SKM-1 (cell line): ENCODE results near the gene GRM8.

Experiments used
- DNase-seq: peaks from one replicate; lab custom pipeline; 2025; ENCODE audit not compliant: unreplicated experiment; lab: John Stamatoyannopoulos, UW

GRM8 gene

DNA sequence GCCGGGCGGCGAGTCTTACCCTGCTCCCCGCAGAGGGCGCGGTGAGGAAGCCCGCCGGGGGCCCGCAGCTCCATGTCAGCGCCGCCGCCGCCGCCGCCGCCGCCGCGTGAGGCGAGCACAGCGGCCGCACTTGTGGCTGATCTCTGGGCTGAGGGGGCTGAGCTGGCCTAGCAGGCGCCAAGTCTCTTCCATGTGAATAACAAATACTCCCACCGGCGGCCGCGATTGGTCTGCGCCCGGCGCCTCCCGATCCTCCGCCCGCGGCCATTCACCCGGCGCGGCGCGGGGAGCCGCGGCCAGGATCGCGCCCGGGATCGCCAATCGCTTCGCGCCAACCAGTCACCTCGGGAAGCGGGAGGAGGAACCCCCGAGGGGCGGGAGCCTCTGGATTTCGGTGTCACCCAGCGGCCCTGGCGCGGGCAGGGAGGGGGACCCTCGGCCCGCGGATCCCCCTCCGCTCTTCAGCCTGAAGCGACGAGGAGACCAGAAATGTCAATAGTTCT, at the start of gene GRM8:
Gene GRM8 (minus strand): TSS at position 164 of the 503 bp plus-strand sequence.
- DNase-seq: no peak

DNA sequence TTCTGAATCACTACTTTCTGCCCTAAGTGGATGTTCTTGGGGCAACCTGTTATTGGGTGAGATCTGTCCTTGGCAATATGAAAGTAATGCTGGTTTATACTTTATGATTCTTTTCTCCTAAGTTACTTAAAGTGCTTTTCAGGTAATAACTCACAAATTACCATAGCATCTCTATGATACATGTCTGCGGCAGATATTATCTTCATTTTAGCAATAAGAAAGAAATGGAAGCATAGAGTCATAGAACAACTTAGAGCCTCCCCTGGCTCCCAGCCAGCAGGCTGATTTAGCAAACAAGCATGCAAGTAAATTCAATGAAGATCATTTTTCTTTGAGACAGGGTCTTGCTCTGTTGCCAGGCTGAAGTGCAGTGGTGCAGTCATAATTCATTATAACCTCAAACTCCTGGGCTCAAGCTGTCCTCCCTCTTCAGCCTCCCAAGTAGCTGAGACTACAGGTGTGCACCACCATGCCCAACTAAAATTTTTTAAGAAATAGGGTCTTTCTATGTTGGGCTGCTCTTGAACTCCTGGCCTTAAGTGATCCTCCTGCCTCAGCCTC, 38.1 kb upstream of the GRM8 start:
- DNase-seq: no peak

DNA sequence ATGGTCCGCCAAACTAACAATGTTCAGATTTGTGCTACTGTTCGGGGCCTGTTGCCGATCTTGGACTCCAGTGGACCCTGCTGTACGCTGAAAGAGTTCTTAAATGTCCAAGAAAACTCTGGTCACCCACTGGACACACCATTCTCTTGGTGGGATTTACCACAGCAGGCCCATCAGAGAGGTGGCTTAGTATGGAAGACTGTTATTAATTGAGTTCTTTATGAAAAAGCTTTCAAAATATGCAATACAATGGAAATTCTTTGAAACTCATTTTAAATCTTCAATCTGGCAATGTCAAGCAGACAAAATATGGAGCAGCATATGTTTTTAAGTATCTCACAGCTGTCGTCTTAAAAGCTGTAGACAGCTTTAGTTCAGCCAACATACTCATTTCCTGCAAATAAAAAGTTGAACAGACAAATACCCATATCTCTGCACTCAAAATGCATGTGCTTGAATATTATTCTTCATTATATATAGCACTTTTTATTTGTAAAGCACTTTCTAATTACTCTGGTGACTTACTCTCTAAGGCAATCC, 37.4 kb upstream of the GRM8 start:
- no peak for DNase-seq

DNA sequence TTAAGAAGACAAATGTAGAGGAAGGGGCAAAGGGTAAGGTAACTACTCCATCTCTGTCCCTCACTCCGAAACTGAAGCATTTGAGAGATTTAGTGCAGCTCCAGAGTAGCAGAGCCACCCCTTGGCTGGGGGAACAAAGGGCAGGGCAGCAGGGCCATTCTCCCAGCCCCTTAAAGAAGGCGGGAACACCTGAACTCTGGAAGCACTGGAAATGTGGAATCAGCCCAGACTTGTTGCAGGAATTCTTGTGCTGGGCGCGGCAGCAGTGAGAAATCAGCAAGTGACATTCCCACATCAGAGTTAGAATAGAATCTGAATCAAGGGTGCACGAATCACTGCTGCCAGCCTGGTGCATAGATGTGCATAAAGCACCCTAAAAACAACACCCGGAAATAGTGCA, 34.4 kb upstream of the GRM8 start:
- DNase-seq: no peak

DNA sequence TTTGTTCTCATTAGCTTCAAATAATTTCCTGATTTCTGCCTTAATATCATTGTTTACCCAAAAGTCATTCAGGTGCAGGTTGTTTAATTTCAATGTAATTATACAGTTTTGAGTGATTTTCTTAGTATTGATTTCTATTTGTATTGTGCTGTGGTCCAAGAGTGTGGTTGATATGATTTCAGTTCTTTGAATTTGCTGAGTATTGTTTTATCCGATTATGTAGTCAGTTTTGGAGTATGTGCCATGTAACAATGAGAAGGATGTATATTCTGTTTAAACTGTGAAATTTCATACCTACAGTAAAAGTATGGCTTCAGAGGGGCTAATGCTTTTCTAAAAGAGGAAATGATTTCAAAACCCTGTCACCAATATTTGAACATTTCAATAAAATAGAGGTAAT, 17.4 kb upstream of the GRM8 start:
- DNase-seq: no peak

DNA sequence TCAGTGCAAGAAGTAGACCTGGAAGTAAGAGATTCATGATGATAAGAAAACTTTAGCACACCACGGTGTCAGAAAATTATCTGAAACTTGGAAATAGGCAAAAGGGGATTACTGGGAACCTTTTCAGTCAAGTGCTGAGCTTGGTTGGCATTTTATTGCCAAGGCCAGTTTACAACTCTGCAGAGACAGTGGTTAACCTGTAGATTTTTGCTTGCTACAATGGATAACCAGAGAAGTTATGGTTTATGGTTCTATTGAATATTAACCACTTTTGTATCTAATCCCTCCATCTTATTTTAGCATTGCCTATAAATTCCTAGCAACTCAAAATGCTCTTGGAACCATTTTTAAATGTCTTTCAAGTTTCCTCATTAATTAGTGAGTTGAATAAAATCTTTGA, 13.3 kb upstream of the GRM8 start:
- no peak for DNase-seq

DNA sequence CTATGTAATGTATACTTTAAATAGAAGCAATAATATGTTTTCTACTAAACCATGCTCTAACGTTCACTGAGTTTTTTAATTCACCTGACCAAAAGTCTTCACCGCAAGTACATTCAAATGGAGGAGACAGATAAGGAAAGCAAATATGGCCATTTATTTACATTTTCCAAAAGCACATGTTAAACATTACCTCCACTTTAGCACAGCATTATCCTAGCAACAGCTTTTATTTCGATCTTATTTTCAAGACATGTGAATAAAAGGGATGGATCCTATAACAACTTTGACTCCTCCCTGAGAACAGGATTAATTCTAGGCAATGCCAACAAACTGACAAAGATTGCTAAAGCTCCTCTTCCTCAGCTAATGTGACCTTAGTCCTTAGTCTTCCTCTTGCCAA, 11.5 kb upstream of the GRM8 start:
- DNase-seq: no peak

DNA sequence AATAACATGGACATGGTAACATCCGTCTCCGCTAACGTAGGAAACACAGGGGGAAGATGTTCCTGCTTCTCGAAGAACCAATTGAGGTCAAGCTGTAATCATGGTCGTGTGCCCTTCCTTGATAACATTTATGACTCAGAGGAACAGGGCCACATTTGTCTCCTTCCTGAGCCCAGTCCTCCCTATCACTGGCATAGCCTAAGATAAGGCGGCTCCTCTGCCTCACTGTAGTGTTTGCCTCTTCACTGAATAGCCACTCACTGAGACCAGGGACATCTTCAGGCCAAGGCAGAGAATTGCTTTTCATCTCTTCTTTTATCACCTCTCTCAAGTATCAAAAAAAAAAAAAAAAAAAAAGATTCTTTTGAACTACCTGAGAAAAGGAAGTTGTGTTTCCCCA, 5.4 kb upstream of the GRM8 start:
- DNase-seq: no peak

DNA sequence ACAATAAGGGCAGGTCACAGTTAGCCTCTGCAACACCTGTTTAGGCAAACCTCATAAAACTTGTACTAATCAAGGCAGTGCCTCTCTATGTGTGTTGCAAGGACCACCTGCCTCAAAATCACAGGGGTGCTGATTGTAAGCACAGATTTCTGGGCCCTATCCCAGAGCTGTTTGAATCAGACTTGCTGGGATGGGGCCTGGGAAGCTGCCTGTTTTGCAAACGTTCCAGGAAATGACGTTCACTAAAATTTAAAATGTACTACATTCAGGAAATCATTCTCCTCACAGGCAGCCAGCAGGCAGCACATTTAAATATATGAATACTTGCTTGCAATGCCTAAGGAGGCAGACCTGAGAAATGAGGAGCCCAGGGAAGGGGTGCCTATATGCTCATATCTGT, 4.3 kb upstream of the GRM8 start:
- no peak for DNase-seq

DNA sequence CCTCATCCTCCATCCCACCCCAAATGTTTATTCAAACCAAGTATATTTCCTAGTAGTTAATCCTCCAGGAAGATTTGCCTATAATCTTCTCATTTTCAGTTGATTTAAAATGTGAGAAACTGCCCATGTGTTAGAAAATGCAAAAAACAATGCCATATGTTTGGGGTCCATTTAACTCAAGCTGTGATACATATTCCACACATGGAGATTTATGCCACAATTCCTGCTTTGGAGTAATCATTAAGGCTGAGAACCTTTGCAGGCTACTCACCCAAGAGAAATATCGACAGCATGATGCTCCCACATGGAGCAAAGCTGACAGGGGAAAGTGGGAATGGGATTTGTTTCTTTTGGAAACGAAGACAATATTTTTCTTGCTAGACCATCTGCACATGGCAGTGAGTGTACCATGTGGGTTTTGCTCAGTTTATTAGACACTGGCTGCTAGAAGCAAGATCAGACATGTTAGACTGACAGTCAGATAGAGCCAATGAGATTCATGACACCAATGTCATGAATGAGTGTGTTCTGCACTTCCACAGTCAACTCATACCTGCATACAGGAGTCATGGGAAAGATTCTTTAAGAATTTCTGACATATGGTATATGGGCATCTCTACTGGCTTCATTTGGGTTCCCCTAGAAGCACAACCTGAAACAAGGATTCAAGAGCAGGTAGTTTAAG, 3.4 kb upstream of the GRM8 start:
- no peak for DNase-seq

DNA sequence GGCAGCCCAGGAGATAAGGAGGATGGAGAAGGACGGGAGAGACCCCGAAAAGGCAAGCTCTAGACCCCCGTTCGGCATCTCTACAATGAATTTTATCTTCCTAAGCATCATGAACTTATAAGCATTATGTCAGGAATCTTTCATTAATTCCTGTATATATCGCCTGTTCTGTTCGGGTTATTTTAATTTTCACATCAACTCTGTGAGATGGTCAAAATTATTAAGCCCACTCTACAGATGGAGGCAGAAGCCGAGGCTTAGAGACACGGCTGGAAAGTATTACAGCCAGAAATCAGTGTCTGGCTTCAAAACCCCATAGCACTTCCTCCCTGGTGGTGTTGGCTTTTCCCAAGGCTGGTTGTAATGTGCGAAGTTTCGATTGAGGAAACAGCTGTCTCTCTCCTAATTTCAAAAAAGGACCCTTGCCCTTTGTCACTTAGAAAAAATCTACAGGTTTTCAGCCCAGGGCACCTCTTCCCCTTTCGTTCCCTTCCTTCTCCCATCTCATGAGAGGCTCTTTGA, 1.5 kb upstream of the GRM8 start:
- DNase-seq: no peak

DNA sequence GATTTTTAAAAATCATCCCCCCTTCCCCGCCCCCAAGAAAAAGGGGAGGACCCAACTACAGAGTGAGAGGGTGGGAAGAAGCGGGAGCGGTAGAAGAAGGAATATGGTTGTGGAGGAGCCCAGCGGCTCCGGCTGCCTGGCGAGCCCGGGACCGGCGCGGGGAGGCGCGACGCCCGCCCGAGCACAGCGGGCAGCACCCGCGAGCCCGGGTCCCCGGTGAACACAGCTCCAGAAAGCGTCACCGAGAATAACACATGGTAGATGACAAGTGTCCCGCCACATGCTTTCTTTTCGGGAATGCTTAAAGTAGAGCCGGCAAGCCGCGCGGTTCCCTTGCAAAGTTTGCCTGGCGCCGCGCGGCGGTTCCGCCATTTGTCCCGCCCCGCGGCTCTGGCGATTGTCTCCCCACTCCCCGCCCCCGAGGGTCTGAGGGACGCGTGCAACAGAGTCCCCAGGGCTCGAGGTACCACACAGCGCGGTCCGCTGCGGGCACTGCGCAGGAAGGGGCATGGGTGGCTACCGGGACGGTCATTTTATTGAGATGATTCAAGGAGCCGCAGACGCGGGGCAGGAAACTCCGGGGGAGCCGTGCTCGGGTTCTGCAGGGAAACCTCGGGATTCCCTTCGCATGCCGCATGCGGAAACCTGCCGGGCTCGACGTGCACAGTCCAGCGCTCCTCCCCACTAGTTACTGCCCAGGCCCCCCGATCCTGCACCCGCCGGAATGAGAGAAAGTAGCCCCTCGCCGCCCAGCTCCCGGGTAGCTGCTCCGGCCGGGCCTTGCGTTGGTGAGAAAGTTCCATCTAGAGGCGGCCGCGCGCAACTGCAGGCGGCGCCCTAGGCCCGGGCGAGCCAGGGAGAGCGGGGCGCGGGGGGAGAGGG, 781 bp upstream of the GRM8 start:
- DNase-seq: no peak

DNA sequence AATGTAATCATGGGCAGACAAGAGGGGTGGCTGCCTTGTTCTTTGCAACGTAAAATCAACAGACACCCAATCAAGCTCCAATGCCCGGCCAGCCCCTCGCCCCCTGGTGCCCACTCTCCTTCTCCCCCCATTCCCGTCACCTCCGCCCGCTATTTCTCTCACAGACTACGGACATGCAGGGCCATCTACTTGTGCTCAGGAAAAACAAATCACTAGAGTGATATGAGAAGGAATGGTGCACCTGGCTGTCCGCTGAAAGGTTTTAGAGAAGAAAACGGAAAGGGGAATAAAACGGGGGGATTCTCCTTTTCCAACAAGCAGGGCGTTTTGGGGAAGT, 396 bp downstream of the GRM8 start:
- DNase-seq: no peak

DNA sequence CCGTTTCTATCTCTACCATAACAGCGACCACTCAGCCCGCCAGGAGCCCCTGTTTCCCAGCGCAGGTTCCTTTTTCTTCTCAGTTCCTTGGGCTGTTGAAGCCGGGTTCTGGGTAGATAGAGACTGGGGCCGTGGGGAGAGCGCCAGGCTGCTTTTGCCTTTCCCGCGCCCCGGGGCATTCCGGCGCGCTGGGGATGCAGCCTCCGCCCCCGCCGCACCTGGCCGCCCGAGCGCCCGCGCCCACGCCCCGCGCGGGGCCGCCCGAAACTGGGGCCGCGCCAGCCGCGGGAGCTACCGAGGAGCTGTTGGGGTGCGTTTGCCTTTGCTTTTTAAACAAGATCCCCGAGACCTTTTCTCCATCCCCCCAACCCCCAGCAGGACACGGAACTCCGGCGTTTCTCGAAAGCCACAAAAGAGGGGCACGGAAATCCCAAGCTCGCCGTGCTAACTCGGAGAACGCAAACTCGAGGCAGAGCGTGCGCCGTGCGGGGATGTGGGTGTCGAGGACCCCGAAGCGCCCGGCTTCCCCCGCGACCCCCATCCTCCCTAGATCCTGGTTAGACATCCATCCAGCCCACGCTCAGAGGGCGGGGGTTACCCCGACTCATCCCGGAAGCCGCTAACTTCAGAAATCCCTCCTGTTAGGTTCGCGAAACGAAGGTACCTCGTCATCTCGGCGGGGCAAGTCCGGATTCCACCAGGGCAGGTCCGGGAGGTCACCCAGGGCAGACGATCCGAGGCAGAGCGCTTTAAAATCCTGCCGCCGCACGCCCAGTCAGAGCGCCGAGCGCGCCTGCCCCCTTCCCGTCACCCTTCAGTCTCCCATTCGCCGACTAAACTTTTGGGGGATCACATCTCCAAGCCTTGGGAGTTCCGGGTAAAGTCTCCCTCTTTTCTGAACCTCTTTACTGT, 1.0 kb downstream of the GRM8 start:
- no peak for DNase-seq

DNA sequence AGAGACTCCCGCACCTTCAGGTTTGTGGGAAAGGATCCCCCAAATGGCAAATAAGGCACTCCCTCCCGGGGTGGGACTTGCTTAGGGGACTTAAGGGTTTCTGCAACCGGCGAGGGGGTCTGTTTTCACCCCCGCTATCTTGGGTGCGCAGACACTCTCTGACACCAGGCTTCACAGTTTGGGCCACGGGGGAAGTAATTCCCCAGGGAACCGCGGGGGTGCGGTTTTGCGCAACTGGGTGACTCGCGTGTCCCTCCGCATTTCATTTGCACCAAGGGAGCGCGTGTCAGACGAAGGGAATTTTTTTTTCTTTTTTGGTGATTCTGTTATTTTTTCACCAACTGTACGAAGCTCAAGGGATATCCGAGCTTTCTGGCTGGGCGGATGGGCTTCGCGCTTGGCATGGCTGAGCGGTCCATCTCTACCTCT, 1.7 kb downstream of the GRM8 start:
- no peak for DNase-seq

DNA sequence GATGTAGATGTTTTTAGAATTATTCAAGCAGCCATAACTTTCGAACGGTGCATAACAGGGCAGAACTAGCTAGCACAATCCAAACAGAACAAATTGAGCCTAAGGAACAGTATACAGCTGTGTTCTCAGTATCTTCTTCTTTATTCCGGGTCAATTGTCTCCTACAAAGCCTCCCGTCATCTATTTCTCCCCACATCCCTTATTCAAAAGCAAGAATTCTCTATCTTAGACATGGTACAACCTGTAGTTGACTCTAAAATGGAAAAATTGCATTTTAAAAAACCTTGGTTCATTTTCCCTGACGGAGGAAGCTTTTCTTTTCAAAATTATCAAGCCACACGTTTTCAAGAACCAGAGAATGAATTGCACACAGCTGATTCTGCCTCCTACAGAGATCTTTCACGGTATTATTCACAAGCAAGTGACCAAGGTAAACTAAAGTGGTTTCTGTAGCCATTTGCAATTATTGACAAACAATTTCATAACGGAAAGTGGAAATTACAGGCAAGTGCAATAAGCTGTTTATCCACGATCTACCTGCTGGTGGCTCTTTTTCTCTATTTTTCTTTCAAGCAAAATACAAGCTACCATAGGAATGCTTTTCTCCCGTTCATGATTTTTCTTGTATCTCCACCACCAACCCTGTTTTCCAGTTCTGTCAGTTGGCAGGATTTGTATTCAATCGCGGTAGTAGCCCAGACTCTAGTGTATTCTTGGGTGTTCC, 2.3 kb downstream of the GRM8 start:
- no peak for DNase-seq

DNA sequence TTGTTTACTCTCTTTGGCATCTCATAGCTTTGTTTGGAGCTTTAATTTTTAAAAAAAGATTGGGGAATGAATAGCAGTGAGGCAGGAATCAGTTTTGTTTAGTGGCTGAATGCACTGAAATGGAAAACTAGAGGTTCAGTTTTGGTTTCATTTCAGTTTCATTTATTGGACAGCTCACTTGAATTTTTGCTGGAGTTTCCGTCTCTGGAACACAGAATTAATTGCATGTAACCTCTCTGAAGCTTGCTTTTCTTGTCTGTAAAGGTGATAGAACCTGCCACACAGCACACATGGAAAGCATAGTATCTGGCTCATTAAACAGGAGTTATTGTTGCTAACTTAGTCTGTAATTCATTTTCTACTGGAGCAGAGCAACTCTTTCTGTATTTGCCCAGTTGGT, 7.1 kb downstream of the GRM8 start:
- no peak for DNase-seq

DNA sequence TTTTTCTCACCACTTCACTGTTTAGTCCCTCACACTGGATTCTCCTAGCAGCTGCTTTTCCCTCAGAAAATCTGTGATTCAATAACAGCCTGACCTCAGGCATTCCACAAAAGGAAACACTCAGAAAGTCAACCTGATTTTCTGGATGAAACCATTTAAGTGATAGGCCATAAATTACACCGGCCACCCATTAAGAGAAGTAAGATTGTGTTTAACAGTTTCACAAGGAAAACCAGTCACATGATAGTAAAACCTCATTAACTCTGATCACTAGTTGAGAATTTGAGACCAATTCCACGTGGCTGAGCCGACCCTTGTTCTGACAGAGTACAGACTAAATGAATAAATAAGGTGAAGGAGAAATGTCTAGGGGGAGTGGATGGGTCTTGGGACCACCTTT, 7.7 kb downstream of the GRM8 start:
- no peak for DNase-seq

DNA sequence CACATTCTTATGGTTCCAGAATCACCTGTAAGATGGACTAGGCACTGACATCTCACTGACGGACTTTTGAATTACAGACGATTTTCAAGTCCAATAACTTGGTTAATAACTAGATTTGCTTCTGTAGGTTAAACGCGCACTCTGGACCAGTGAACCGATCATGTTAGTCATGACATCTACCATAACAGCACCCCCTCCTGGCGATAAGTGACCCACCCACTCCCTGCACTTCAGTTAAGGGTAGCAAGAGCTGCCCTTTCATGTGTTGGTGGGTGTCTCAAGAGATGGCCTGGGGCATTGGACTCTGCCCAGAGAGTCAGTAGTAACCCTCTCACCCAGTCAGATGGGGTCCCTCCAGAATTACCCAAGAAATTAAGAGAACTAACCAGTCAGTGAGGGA, 12.9 kb downstream of the GRM8 start:
- no peak for DNase-seq

DNA sequence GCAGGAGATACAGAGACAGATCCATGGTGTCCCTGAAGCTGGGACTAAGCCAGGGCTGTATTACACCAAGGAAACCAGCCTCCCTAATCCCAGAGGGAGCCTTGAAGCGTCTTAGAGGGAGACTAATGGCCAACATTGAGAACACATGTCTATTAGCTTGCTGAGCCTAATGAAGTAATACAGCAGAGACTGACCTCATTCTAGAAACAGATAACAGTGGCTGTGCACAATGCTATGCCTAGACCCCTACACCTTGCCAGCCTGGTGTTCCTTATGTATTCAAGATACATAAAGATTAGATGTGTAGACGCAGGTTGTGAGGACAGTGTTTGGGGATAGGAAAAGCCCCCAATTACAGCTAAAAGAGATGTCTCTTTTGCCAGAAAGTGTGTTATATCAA, 19.1 kb downstream of the GRM8 start:
- no peak for DNase-seq
